IPS-18a (cell line): ENCODE measurements around the gene AQP6.

Experiments
- H3K27ac ChIP-seq: one replicate; pipeline ENCODE4 v1.5.1; 2013; ENCODE audit warnings: low read length
- H3K27me3 ChIP-seq: one replicate; pipeline ENCODE4 v1.6.1; 2013; ENCODE audit warnings: mild to moderate bottlenecking, low read length; ENCODE audit not compliant: control insufficient read depth, insufficient read depth
- H3K36me3 ChIP-seq: one replicate; pipeline ENCODE4 v1.6.1; 2013; ENCODE audit warnings: low read depth, low read length; ENCODE audit not compliant: control insufficient read depth
- H3K4me1 ChIP-seq: one replicate; pipeline ENCODE4 v1.6.1; 2013; ENCODE audit warnings: low read depth, low read length; ENCODE audit not compliant: control insufficient read depth
- H3K4me3 ChIP-seq: one replicate; pipeline ENCODE4 v1.5.1; 2013; ENCODE audit warnings: low read length
- H3K9ac ChIP-seq: one replicate; pipeline ENCODE4 v1.6.1; 2013; ENCODE audit warnings: mild to moderate bottlenecking, low read length, moderate library complexity
- H3K9me3 ChIP-seq: one replicate; pipeline ENCODE4 v1.6.1; 2013; ENCODE audit warnings: low read depth, low read length; ENCODE audit not compliant: control insufficient read depth

The AQP6 gene

DNA sequence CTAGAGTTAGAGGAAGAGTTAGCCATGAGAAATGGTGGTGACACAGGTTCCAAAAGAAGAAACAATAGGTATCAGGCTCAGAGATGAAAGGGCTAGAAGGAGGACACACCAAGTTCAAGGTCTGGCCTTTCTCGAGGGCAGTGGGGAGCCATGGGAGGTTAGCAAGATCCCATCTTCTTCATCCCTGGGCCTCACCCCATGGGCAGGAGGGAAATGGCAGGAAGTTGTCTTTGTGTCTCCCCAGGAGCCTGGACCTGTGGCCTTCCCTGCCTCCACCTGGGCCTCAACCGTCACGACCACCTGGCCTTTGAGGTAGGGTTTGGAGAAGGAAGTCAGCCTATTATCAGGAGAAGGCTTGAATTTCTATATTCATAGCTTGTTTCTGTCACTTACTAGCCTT, 28.0 kb upstream of the AQP6 start:
- Histone ChIP-seq H3K4me3 (no peak overlapping the region), H3K4me1 (peaks cover 18% of the 10 kb centered on the region), H3K27ac (no peak overlapping the region), H3K9ac (no peak overlapping the region), H3K36me3 (no peaks in the 10 kb centered on the region), H3K9me3 (no peaks in the 10 kb centered on the region), H3K27me3 (peaks cover 9% of the 10 kb centered on the region)

DNA sequence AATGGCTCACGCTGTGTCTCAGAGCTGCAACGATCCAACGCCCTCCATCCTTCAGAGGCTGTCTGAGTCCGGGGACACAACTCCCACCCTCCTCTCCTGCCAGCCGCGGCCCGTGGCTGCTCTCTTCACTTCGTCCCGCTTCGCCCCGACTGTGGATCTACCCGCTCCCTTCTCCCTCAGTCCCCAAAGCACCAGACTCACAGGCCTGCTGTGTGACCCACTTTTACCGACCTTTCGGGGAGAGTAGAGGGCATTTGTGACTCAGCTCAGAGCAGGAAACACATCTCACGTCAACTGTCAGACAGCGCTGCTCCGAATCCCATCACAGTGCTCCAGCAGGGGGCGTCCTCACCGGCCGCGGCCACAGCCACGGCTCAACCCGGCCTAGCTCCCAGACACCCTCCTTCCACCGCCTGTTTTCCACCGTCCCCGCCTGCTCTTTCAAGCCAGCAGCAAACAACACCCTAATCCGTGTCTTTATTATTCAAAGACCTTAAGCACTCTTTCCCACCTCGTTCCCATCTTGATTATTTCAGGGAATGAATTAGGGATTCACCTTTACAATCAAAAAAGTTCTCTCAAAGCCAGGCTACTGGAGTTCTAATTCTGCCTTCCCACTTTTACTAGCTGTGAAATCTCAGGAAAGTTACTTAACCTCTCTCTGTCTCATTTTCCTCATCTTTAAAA, 27.2 kb upstream of the AQP6 start:
- H3K4me3 ChIP-seq, result peak overlapping the region; percentile 51
- no peak overlapping the region for H3K27ac ChIP-seq

DNA sequence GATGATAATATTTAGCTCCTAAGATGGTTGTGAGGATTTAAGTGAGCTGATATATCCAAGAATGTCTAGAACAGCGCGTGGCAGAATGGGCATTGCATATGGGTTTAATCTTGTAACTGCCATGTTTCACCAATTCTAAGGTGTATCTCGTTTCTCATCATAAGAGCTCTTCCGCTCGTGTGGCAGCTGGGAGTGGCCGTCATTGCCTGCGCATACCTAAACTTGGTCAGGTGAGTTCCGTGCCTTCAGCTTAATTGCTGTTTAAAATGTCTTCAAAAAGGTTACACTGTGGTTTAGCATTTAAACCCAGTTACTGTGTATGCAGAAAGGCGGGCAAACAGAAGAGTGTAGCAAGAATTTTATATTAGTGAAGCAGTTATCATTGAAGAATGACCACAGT, 26.7 kb upstream of the AQP6 start:
- Histone ChIP-seq H3K4me3 (no peak overlapping the region), H3K9me3 (no peaks in the 10 kb centered on the region), H3K4me1 (peaks cover 18% of the 10 kb centered on the region), H3K27me3 (peaks cover 9% of the 10 kb centered on the region), H3K9ac (no peak overlapping the region), H3K36me3 (no peaks in the 10 kb centered on the region), H3K27ac (no peak overlapping the region)

More for the DNA sequence above, 27.2 kb upstream of the AQP6 start:
- Histone ChIP-seq H3K9ac (no peak overlapping the region), H3K9me3 (no peaks in the 10 kb centered on the region), H3K4me1 (peaks cover 18% of the 10 kb centered on the region), H3K36me3 (no peaks in the 10 kb centered on the region), H3K27me3 (peaks cover 9% of the 10 kb centered on the region)

DNA sequence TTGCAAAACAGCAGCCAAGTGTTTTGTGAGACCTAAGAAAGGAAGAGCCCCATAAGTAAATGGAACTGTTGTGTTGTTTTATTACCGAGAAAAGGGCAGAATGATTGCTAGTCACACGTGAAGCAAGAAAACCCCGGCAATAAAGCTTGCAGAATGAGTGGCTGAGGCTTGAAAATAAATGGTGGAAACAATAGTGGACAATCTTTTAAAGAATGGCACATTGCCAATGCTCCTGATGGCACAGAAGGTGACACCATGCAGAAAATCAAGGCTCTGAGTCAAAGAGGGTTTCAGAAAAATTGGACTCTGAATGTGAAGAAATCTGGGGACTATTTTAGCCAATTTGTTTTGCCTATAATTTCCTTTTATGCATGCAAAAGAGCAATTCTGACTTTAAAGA, 26.2 kb upstream of the AQP6 start:
- H3K9ac ChIP-seq, result no peak overlapping the region
- peaks cover 18% of the 10 kb centered on the region for H3K4me1 ChIP-seq
- no peaks in the 10 kb centered on the region for H3K36me3 ChIP-seq
- H3K27me3 ChIP-seq, result peaks cover 9% of the 10 kb centered on the region
- no peak overlapping the region for H3K4me3 ChIP-seq
- H3K9me3 ChIP-seq, result no peaks in the 10 kb centered on the region
- H3K27ac ChIP-seq, result no peak overlapping the region

DNA sequence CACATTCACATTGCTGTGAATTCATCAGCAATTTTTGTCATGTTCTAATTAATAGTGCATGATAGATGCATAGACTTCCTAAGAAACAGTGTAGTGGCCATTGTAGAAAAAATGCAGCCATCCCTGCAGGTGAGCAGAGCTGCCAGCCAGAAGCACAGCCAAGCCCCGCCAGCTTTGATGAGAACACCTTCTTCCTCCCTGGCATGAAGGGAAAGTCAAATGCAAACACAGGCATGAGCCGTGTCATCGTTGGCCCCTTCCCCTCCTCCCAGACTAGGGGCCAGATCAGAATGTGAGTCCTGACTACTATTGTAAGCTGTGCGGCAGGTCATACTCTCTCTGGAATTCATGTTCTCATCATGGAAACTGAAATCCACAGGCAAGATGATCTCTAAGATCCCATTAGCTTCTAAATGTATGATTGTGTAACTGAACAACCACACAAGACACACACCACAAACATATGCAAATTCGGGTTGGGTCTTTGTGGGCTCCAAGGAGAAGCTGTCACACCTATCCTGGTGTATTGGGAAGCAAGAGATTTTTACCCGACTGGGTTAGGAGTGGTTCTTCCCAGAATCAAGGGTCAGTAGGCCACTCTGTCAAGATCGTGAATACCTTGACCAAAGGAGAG, 25.0 kb upstream of the AQP6 start:
- Histone ChIP-seq H3K27ac (no peak overlapping the region), H3K4me1 (peaks cover 18% of the 10 kb centered on the region), H3K27me3 (peaks cover 9% of the 10 kb centered on the region), H3K36me3 (no peaks in the 10 kb centered on the region), H3K9me3 (no peaks in the 10 kb centered on the region), H3K9ac (no peak overlapping the region), H3K4me3 (no peak overlapping the region)

DNA sequence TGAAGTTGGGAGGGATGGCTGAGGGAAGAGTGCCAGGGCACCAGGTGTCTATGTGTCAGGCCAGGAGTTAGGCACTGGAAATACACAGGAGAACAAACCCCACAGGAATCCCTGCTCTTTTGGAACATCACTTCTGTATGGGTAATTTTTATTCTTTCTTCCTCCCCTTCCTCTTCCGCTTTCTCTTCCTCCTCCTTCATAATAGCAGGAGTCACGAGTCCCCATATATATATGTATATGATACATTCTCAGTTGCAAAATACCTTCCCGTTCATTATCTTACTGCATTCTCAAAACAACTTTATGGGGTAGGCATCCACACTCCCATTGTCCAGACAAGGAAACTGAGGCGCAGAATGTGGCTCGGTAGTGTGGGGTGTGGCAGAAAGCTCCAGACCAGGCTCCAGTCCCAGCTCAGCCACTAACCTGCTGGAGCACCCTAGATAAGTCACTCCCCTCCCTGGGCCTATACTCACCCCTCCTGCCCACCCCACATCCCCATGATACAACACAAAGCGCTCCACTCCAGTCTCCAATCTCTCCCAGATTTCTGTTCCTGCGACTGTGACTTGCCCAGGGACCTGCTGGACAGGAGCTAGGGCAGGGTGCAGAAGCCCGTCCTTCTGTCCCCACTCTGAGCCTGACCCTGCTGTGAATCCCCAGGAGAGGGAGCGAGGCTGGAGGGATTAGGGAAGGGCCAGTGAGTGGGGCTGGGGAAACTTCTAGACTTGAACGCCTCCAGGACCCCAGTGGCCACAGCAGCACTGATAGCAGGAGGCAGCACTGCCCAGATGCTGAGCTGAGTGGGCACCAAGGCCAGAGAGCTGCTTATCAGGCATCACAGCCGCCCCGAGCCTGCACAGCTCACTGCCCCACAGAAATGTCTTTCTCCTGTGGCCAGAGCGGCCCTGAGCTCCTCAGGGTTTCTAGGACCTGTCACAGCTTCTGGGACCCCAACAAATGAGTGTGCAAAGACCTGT, 23.6 kb upstream of the AQP6 start:
- Histone ChIP-seq H3K9me3 (no peaks in the 10 kb centered on the region), H3K27ac (no peak overlapping the region), H3K9ac (no peak overlapping the region), H3K4me3 (no peak overlapping the region), H3K4me1 (peaks cover 18% of the 10 kb centered on the region), H3K27me3 (peaks cover 9% of the 10 kb centered on the region), H3K36me3 (no peaks in the 10 kb centered on the region)

DNA sequence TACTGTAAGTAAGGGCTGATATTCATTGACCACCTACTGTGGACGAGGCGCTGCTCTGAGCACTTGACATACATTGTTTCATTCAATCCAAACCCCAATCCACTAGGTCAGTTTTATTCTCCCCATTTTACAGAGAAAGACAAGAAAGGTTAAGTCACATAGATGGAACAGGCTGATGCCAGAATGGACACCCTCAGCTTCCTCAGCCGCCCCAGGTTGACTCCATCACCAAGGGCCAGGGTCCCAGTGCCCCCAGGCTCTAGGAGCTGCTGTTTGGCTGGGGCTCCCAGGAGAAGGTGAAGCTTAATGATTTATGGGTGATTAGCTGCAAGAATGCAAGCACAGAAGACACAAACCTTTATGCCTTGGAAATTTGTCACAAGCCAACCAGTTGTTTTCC, 22.9 kb upstream of the AQP6 start:
- Histone ChIP-seq H3K36me3 (no peaks in the 10 kb centered on the region), H3K9me3 (no peaks in the 10 kb centered on the region), H3K4me1 (peaks cover 18% of the 10 kb centered on the region), H3K9ac (no peak overlapping the region), H3K27ac (no peak overlapping the region), H3K4me3 (no peak overlapping the region), H3K27me3 (peaks cover 3% of the 10 kb centered on the region)

DNA sequence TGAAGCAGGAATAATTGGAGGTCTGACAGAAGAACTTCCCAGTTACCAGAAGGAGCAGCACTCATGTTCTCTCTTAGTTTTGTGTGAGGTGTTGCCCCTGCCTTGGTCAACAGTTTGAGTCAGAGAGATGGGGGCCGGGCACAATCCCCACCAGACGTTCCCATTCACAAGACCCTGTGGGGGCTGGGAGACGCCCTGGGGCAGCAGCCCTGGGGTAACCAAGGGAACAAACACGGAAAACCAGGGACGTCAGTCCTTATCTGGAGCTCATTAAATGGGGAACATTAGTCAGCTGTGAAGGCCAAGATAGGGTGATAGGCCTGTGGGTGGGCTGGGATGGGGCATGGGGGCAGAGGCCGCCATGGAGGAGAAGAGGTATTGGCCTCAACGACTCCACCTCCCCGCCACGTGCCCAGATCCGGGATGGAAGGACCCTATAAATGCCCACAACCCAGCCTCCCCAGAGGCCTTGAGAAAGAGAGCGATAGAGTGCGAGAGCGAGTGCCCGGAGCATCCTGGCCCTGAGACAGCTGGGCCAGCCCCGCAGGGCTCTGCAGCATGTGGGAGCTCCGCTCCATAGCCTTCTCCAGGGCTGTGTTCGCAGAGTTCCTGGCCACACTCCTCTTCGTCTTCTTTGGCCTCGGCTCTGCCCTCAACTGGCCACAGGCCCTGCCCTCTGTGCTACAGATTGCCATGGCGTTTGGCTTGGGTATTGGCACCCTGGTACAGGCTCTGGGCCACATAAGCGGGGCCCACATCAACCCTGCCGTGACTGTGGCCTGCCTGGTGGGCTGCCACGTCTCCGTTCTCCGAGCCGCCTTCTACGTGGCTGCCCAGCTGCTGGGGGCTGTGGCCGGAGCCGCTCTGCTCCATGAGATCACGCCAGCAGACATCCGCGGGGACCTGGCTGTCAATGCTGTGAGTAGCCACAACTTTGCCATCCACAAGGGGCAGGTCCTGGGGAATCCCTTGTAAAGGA, 22.2 kb upstream of the AQP6 start, which contains the start of gene AQP2:
Gene AQP2 (plus strand): TSS at position 465 of the 979 bp plus-strand sequence. CDS start 94 bp downstream, at position 559.
- peaks cover under 1% of the 10 kb centered on the region for H3K27me3 ChIP-seq
- H3K4me3 ChIP-seq, result no peak within 1 kb of the TSS
- H3K27ac ChIP-seq, result no peak within 1 kb of the TSS
- no peaks in the 10 kb centered on the region for H3K36me3 ChIP-seq
- no peak within 1 kb of the TSS for H3K9ac ChIP-seq
- no peaks in the 10 kb centered on the region for H3K9me3 ChIP-seq
- H3K4me1 ChIP-seq, result peaks cover 15% of the 10 kb centered on the region

DNA sequence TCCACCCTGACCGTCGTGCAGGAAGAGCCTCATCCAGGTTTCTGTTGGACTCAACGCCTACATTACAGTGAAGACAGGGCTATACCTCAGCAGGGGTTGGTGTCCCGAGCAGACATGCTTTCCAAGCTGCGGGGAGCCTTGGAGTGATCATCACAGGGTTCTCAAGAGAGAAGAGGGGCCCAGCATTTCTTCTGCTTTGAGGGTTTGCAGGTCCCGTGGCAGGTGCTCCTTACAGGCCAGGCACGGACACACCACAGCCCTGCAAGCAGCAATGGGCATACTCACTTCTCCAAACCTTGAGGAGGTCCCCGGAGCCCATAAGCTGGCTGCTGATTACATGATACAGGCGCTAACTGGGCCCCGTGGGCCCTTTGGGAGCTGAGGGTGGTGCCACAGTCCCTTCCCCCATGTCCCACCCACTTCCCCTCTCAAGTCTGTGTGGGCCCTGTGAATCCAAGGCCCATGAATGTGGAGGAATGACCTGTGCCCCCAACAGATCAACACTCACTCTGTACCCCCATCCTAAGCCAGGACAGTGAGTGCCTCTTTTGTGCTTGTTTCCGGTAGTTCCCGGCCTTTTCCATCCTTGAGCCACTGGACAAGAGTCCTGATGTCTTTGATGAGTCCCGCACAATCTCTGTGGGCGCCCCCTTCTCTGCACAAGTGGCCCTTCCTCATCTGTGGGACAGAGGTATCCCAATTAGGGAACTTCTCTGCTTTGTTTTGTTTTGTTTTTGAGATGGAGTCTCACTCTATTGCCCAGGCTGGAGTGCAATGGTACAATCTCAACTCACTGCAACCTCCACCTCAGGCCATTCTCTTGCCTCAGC, 21.1 kb upstream of the AQP6 start:
- Histone ChIP-seq H3K27ac (no peak overlapping the region), H3K27me3 (peaks cover 3% of the 10 kb centered on the region), H3K9ac (no peak overlapping the region), H3K4me3 (no peak overlapping the region), H3K9me3 (no peaks in the 10 kb centered on the region), H3K4me1 (peaks cover 7% of the 10 kb centered on the region), H3K36me3 (no peaks in the 10 kb centered on the region)

DNA sequence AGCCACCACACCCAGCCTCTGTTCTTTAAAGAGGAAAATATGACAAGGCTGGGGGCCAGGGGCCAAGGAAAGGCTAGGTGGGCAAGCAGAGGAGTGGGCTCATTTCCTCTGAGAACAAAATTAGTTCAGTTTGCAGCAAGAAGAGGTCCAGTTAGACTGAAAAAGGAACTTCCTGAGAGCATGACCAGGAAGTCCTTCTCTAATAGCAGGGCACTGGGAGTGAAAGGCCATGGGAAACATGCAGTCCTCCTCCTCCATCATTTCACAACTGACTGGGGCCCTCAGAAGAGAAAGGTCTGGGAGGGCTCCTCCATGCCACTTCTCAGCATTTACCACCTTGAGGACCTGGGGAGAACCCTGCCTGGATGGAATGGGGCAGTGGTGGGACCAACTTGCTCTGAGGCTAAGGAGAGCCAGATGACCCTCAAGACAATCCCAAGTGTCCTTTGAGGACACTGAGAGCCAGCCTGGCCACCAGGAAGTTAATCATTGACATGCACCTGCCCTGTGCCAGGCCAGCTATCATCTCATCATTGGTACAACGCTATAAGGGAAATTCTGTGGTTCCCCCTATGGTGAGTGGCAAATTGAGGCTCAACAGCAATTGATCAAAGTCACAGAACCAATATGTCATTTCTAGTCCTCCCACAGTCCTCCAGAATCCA, 20.2 kb upstream of the AQP6 start:
- no peaks in the 10 kb centered on the region for H3K9me3 ChIP-seq
- H3K4me3 ChIP-seq, result no peak overlapping the region
- peaks cover 5% of the 10 kb centered on the region for H3K4me1 ChIP-seq
- no peaks in the 10 kb centered on the region for H3K36me3 ChIP-seq
- no peak overlapping the region for H3K27ac ChIP-seq
- H3K9ac ChIP-seq, result no peak overlapping the region
- peaks cover 9% of the 10 kb centered on the region for H3K27me3 ChIP-seq
